NT2/D1 (cell line): Measurements from ENCODE around the gene CYB561D2.

Experiments
- SUZ12 ChIP-seq: IDR thresholded peaks from 2 replicates; pipeline ENCODE4 v1.6.1; 2011; ENCODE audit not compliant: insufficient read length, insufficient read depth; ENCODE audit errors: extremely low read depth
- ZNF274 ChIP-seq: IDR thresholded peaks from 2 replicates; pipeline ENCODE4 v1.6.1; 2011; ENCODE audit warnings: mild to moderate bottlenecking, low read depth, low read length

- TF ChIP-seq ZNF274 (no peak), SUZ12 (no peak)
These were observed 3.6 kb downstream of the CYB561D2 start for GRCh38 chr3:50354186-50354764.
